ENCODE results near the gene PSMA7. TPM values are rescaled to one million over a fixed set of nuclear protein-coding genes. Genes with fewer than 3 reads are reported as not detected.
A peak's percentile ranks its signal among the peaks of the same experiment; 100 is the strongest.

PSMA7 gene
- total RNA-seq, 4 donors from 2014 or later = 154 to 241 (median 234) TPM

DNA sequence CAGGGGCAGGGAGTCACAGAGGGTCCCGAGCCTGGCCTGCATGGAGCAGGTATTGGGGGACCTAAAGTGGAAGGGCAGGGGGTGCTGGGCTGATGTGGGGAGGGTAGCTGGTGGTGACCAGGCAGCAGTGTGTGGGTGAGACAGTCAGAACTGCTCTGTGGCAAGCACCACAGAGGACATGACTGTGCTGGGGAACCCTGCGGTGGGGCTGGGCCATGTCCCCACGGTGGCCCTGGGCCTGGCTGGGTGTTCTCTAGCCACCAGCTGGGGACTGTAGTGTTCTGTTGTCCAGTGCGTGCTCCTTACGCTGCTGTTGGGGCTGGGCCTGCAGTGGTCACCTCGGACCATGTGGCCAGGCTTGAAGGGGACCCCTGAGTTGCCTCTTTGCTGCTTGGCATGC is 3.9 kb upstream of the PSMA7 start:
- no peak overlapping the region for H3K4me3 ChIP-seq
- no peaks in the 10 kb centered on the region for H3K27me3 ChIP-seq
- H3K9me3 ChIP-seq = no peaks in the 10 kb centered on the region
- in situ Hi-C loops (cut with MboI; ENCODE audit: low pct_ligation_motif_present in 1 of 4, low pct_unique_long_range_greater_than_20kb in 1 of 4, low sequenced_read_pairs in 3 of 4) = loop anchor here in 2 of 4 donors (10.0 kb wide), 2 partner anchors 122 to 132 kb away; no protein-coding TSS in a partner anchor
- WGBS, 2 donors (ENCODE audit: low coverage in 1 of 2) = 97% methylated on average over 6 of the region's 6 CpGs; no CpG with 5 or more reads in 1 of the 2 donors
- TF ChIP-seq POLR2AphosphoS5 (IDR thresholded peaks at IDR 0.05) (no peak), EP300 (IDR thresholded peaks at IDR 0.05; ENCODE audit: low read depth) (no peak)
- TF ChIP-seq, protein P1, sequence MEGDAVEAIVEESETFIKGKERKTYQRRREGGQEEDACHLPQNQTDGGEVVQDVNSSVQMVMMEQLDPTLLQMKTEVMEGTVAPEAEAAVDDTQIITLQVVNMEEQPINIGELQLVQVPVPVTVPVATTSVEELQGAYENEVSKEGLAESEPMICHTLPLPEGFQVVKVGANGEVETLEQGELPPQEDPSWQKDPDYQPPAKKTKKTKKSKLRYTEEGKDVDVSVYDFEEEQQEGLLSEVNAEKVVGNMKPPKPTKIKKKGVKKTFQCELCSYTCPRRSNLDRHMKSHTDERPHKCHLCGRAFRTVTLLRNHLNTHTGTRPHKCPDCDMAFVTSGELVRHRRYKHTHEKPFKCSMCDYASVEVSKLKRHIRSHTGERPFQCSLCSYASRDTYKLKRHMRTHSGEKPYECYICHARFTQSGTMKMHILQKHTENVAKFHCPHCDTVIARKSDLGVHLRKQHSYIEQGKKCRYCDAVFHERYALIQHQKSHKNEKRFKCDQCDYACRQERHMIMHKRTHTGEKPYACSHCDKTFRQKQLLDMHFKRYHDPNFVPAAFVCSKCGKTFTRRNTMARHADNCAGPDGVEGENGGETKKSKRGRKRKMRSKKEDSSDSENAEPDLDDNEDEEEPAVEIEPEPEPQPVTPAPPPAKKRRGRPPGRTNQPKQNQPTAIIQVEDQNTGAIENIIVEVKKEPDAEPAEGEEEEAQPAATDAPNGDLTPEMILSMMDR (IDR thresholded peaks at IDR 0.05) = no peak
- H3K36me3 ChIP-seq = no peaks in the 10 kb centered on the region
- intact Hi-C loops (cut with DNase I; ENCODE audit: low total_unique reads) = no loop called here
- no peak for DNase-seq
- H3K27ac ChIP-seq = no peak overlapping the region
- peaks cover 7 to 17% (median 14%) of the 10 kb centered on the region in 4 donors for H3K4me1 ChIP-seq

DNA sequence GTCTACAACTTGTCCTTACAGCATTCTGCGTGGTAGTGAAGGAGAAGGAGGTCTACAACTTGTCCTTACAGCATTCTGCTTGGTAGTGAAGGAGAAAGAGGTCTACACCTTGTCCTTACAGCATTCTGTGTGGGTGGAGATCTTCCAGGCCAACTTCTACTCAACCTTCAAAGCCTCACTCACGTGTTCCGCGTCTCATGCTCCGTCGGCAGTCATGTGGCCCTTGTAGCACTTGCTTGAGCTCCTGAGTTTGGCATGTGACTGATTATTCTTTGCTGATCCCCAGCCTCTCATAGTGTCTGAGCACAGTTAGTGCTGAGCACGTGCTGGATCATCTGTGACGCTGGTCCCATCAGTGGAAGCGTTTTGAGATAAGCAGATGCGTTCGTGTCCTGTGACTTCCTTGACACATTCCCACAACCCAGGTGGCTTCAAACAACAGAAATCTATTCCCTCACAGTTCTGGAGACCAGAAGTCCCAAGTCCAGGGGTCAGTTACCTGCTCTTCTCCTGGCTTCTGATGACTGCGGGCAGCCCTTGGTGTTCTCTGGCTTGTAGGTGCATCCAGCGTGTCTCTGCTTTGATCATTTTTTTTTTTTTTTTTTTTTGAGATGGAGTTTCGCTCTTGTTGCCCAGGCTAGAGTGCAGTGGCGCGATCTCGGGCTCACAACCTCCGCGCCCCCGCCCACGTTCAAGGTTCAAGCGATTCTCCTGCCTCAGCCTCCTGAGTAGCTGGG is 3.0 kb upstream of the PSMA7 start:
- DNase-seq = no peak
- Histone ChIP-seq H3K4me3 (no peak overlapping the region), H3K36me3 (no peaks in the 10 kb centered on the region)

DNA sequence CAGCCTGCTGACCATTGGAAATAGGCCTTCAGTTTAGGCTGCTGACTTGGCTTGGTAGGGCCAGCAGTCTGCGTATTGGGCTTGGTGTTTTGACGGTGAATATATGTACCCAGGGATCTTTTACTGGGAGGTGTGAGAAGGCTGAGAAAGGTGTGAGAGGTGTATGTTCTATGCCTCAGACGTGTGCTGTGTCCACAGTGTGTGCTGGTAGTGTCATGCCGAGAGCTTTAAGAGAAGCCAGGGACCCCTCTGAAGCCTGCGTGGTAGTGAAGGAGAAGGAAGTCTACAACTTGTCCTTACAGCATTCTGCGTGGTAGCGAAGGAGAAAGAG is 2.5 kb upstream of the PSMA7 start:
- in situ Hi-C loops (cut with MboI; ENCODE audit: low pct_ligation_motif_present in 1 of 4, low pct_unique_long_range_greater_than_20kb in 1 of 4, low sequenced_read_pairs in 3 of 4) (loop anchor here in 2 of 4 donors (10.0 kb wide), 2 partner anchors 121 to 131 kb away; no protein-coding TSS in a partner anchor), intact Hi-C loops (cut with DNase I; ENCODE audit: low total_unique reads) (no loop called here)
- Histone ChIP-seq H3K27ac (no peak overlapping the region), H3K9me3 (no peaks in the 10 kb centered on the region), H3K4me3 (no peak overlapping the region), H3K27me3 (no peaks in the 10 kb centered on the region), H3K4me1 (peaks cover 21 to 32% (median 27%) of the 10 kb centered on the region in 4 donors), H3K36me3 (no peaks in the 10 kb centered on the region)
- TF ChIP-seq, protein P1 (IDR thresholded peaks at IDR 0.05) = no peak
- no peak for TF ChIP-seq POLR2AphosphoS5 (IDR thresholded peaks at IDR 0.05)
- no peak for TF ChIP-seq POLR2A (IDR thresholded peaks at IDR 0.05)
- TF ChIP-seq EP300 (IDR thresholded peaks at IDR 0.05; ENCODE audit: low read depth) = no peak
- WGBS, 2 donors (ENCODE audit: low coverage in 1 of 2) = 94% methylated on average over 7 of the region's 7 CpGs; no CpG with 5 or more reads in 1 of the 2 donors
- DNase-seq = no peak

More for the DNA sequence above, 3.0 kb upstream of the PSMA7 start:
- TF ChIP-seq POLR2A (IDR thresholded peaks at IDR 0.05) (no peak), EP300 (IDR thresholded peaks at IDR 0.05; ENCODE audit: low read depth) (no peak), POLR2AphosphoS5 (IDR thresholded peaks at IDR 0.05) (no peak)
- TF ChIP-seq, protein P1 (IDR thresholded peaks at IDR 0.05) = no peak
- Histone ChIP-seq H3K27ac (no peak overlapping the region), H3K9me3 (no peaks in the 10 kb centered on the region), H3K27me3 (no peaks in the 10 kb centered on the region), H3K4me1 (peaks cover 16 to 26% (median 23%) of the 10 kb centered on the region in 4 donors)
- 96 to 97% methylated on average over 6 to 22 of the region's 22 CpGs for WGBS, 2 donors (ENCODE audit: low coverage in 1 of 2)
- in situ Hi-C loops (cut with MboI; ENCODE audit: low pct_ligation_motif_present in 1 of 4, low pct_unique_long_range_greater_than_20kb in 1 of 4, low sequenced_read_pairs in 3 of 4) (loop anchor here in 2 of 4 donors (10.0 kb wide), 2 partner anchors 121 to 131 kb away; no protein-coding TSS in a partner anchor), intact Hi-C loops (cut with DNase I; ENCODE audit: low total_unique reads) (no loop called here)

DNA sequence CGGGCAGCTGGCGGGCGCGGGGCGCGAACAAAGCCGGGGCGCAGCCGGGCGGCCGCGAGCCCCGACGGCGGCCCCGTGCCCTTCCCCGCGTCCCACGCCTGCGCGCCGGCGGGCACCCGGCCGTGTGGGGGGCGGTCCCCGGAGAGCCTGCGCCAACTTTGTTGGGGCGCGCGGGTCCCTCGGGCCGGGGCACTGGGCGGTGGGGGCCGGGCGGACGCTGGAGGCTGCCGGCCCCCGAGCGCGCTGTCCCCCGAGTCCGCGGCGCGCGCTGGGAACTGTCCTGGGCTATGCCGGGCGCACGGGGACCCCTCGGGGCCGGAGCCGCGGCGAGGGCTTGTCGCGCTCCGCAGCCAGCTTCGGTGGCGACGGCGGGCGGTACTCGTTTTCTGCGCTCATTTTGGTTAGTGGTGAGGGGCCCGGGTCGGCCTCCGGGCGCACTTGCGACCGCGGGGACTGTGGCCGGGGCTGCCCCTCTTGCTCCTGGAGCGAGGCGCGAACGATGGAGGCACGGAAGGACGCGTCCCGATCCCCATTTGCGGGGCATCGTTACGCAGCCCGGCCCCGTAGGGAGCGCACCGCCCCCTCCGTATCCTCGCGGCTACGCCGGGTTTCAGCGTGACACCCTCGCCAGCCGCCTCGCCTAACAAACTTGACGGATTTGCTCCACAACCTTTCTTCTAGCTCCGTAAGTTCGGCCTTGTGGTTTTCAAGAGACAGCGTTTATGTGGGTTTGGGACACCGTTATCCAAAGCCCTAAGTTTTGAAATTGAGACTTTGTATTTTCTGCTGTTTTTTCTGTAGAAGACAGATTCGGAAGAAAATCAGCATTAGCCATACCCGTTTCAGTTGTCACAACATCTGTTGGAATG is 997 bp upstream of the PSMA7 start:
- H3K4me3 ChIP-seq = peak overlapping the region; percentile 25 to 98 (median 92)
- peak; percentile 62 for DNase-seq
- 1 to 8% methylated on average over 4 to 59 of the region's 104 CpGs for WGBS, 2 donors (ENCODE audit: low coverage in 1 of 2)
- H3K9me3 ChIP-seq = no peaks in the 10 kb centered on the region
- in situ Hi-C loops (cut with MboI; ENCODE audit: low pct_ligation_motif_present in 1 of 4, low pct_unique_long_range_greater_than_20kb in 1 of 4, low sequenced_read_pairs in 3 of 4) (loop anchor here in 2 of 4 donors (10.0 kb wide), 2 partner anchors 119 to 129 kb away; no protein-coding TSS in a partner anchor), intact Hi-C loops (cut with DNase I; ENCODE audit: low total_unique reads) (no loop called here)
- H3K27ac ChIP-seq = peak overlapping the region; percentile 93 to 97 (median 95)
- peaks cover 22 to 33% (median 27%) of the 10 kb centered on the region in 4 donors for H3K4me1 ChIP-seq
- no peaks in the 10 kb centered on the region for H3K27me3 ChIP-seq
- H3K36me3 ChIP-seq = peaks cover 0 to 13% (median 5%) of the 10 kb centered on the region in 4 donors
- peak; percentile 23 to 55 (median 34) for TF ChIP-seq POLR2AphosphoS5 (IDR thresholded peaks at IDR 0.05)
- no peak for TF ChIP-seq EP300 (IDR thresholded peaks at IDR 0.05; ENCODE audit: low read depth)

Measured in transverse colon (tissue), 4 donors.